Gastroesophageal sphincter (tissue), 3 donors: ENCODE measurements around the gene PLCB4.

Experiments
- CTCF ChIP-seq, 4 experiments: fragments of 200-600 bp in 2 of 4; fragments of 450-650 bp in 2 of 4; sonication (generic) in 1 of 4; IDR thresholded peaks; one replicate each; pipeline ENCODE4 v1.5.1; 2017 to 2019; ENCODE audit warnings: antibody characterized with exemption in 4 of 4, mild to moderate bottlenecking in 2 of 4, moderate library complexity in 2 of 4
- EP300 ChIP-seq: sonication (generic); formaldehyde crosslinking; IDR thresholded peaks from one replicate; pipeline ENCODE4 v1.6.1; 2017; ENCODE audit warnings: antibody characterized with exemption, mild to moderate bottlenecking

- no peak for TF ChIP-seq CTCF (IDR thresholded peaks at IDR 0.05)
- no peak for TF ChIP-seq EP300
These were observed 279.4 kb downstream of the PLCB4 start for GRCh38 chr20:9348316-9348715.
